ENCODE data around the gene RNF25. TPM values are rescaled to one million over a fixed set of nuclear protein-coding genes. Genes with fewer than 3 reads are reported as not detected.

Gene RNF25
- total RNA-seq, 1 experiment from 2014 or later = 32.1 TPM

DNA sequence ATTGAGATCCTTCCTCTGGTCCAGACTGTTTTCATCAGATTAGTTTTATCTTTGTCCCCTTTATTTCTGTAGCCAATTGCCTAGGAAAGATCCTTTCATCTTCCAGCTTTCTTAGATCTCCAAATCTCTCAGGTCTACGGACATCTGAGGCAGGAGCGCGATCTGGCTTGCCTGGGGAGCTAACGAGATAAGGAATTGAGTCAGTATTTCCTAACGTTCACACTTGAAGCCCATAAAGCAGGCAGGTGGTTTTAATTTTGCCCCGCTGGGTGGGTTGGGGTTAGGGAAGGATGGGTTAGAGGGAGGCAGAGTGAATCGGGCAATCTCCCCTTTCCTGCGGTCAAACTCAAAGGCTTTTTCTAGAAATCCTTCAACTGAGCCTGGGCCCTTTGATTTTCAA, 38.1 kb upstream of the RNF25 start:
- intact Hi-C loops (cut with micrococcal nuclease; ENCODE audit: unreplicated experiment) = loop anchor here (5.0 kb wide), 1 partner anchor 137 kb away; no protein-coding TSS in a partner anchor
- Mint-ChIP-seq H3K27ac (ENCODE audit: unreplicated experiment) (no peak overlapping the region), H3K4me3 (ENCODE audit: low read depth, unreplicated experiment) (peak overlapping the region; percentile 79), H3K27me3 (ENCODE audit: unreplicated experiment) (no peaks in the 10 kb centered on the region), H3K9me3 (ENCODE audit: low read depth, unreplicated experiment) (no peaks in the 10 kb centered on the region), H3K36me3 (ENCODE audit: insufficient read depth, unreplicated experiment) (peaks cover 21% of the 10 kb centered on the region), H3K4me1 (ENCODE audit: low read depth, unreplicated experiment) (peaks cover 20% of the 10 kb centered on the region)
- no TSS peak for BruUV-seq (replicated peaks)
- TF ChIP-seq, protein P1, sequence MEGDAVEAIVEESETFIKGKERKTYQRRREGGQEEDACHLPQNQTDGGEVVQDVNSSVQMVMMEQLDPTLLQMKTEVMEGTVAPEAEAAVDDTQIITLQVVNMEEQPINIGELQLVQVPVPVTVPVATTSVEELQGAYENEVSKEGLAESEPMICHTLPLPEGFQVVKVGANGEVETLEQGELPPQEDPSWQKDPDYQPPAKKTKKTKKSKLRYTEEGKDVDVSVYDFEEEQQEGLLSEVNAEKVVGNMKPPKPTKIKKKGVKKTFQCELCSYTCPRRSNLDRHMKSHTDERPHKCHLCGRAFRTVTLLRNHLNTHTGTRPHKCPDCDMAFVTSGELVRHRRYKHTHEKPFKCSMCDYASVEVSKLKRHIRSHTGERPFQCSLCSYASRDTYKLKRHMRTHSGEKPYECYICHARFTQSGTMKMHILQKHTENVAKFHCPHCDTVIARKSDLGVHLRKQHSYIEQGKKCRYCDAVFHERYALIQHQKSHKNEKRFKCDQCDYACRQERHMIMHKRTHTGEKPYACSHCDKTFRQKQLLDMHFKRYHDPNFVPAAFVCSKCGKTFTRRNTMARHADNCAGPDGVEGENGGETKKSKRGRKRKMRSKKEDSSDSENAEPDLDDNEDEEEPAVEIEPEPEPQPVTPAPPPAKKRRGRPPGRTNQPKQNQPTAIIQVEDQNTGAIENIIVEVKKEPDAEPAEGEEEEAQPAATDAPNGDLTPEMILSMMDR (IDR thresholded peaks at IDR 0.05; ENCODE audit: unreplicated experiment) = no peak
- no peak for DNase-seq
- CTCF ChIA-PET = interaction anchor here (0.6 to 1.9 kb wide), 10 partner anchors 13 to 1026 kb away, joined by 3 to 15 read pairs (median 5); partner anchors contain the start of genes CYP27A1, RNF25, STK36 and ZNF142

DNA sequence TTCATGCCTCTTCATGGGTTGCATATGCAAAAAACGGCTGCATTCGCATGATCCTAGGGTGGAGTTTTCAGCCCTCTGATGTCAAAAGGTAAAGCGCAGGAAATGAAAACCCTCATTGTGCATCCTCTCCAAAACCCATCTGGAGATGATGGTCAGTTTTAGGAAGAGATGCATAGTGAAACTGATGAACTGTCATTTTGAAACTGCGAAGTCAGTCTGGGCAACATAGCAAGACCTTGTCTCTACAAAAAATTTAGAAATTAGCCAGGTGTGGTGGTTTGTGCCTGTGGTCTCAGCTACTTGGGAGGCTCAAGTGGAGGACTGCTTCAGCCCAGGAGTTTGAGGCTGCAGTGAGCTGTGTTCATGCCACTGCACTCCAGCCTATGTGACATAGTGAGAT, 36.3 kb upstream of the RNF25 start:
- no peak overlapping the region for H3K4me3 Mint-ChIP-seq (ENCODE audit: low read depth, unreplicated experiment)
- no peaks in the 10 kb centered on the region for H3K27me3 Mint-ChIP-seq (ENCODE audit: unreplicated experiment)
- no peak for DNase-seq
- CTCF ChIA-PET = interaction anchor here (0.6 to 0.7 kb wide), 4 partner anchors 36 to 435 kb away, joined by 4 to 6 read pairs (median 4); no protein-coding TSS in a partner anchor
- TF ChIP-seq, protein P1 (IDR thresholded peaks at IDR 0.05; ENCODE audit: unreplicated experiment) = no peak
- H3K27ac Mint-ChIP-seq (ENCODE audit: unreplicated experiment) = no peak overlapping the region
- no peaks in the 10 kb centered on the region for H3K9me3 Mint-ChIP-seq (ENCODE audit: low read depth, unreplicated experiment)
- peaks cover 8% of the 10 kb centered on the region for H3K4me1 Mint-ChIP-seq (ENCODE audit: low read depth, unreplicated experiment)
- intact Hi-C loops (cut with micrococcal nuclease; ENCODE audit: unreplicated experiment) = no loop called here
- H3K36me3 Mint-ChIP-seq (ENCODE audit: insufficient read depth, unreplicated experiment) = peaks cover 21% of the 10 kb centered on the region
- BruUV-seq (replicated peaks) = no TSS peak

DNA sequence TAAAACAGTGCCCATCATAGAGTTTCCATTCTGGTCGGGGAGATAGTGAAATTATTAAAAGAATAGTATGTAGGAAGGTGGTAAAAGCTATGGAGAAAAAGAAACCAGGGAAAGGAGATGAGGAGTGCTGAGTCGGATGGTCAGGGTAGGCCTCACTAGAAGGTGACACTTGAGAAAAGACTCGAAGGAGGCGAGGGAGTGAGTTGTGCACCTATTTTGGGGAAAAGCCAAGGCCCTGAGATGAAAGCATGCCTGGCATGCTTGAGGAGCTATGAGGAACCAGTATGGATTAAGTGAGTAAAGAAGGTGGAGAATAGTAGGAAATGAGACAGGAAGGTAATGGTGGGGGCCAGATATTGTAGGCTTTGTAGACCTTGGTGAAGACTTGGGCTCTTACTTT, 31.5 kb upstream of the RNF25 start:
- Mint-ChIP-seq H3K9me3 (ENCODE audit: low read depth, unreplicated experiment) (no peaks in the 10 kb centered on the region), H3K4me1 (ENCODE audit: low read depth, unreplicated experiment) (no peaks in the 10 kb centered on the region), H3K4me3 (ENCODE audit: low read depth, unreplicated experiment) (no peak overlapping the region), H3K36me3 (ENCODE audit: insufficient read depth, unreplicated experiment) (no peaks in the 10 kb centered on the region), H3K27ac (ENCODE audit: unreplicated experiment) (no peak overlapping the region), H3K27me3 (ENCODE audit: unreplicated experiment) (no peaks in the 10 kb centered on the region)
- intact Hi-C loops (cut with micrococcal nuclease; ENCODE audit: unreplicated experiment) = no loop called here
- TF ChIP-seq, protein P1 (IDR thresholded peaks at IDR 0.05; ENCODE audit: unreplicated experiment) = no peak
- no peak for DNase-seq
- CTCF ChIA-PET = no interaction called here
- BruUV-seq (replicated peaks) = no TSS peak

DNA sequence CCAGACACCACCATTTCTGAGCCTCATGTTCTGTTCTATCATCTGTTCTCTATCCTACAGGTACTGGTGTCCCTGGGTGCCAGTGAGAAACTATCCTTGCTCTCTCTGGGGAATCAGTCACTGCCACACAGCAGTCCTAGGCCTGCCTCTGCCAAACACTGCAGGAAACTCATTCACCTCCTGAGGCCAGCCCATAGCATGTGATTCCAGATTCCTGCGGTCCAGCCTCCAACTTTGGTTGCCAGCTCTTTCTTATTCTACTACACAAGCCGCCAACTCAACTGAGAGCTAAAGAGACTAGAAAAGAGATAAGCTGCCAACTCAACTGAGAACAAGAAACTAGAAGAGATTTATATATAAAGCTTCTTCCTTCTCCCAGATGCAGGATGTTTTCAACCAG, 30.0 kb upstream of the RNF25 start:
- no peaks in the 10 kb centered on the region for H3K9me3 Mint-ChIP-seq (ENCODE audit: low read depth, unreplicated experiment)
- H3K27me3 Mint-ChIP-seq (ENCODE audit: unreplicated experiment) = no peaks in the 10 kb centered on the region
- H3K27ac Mint-ChIP-seq (ENCODE audit: unreplicated experiment) = no peak overlapping the region
- CTCF ChIA-PET = no interaction called here
- H3K4me3 Mint-ChIP-seq (ENCODE audit: low read depth, unreplicated experiment) = no peak overlapping the region
- DNase-seq = no peak
- H3K4me1 Mint-ChIP-seq (ENCODE audit: low read depth, unreplicated experiment) = no peaks in the 10 kb centered on the region
- TF ChIP-seq, protein P1 (IDR thresholded peaks at IDR 0.05; ENCODE audit: unreplicated experiment) = no peak
- intact Hi-C loops (cut with micrococcal nuclease; ENCODE audit: unreplicated experiment) = no loop called here
- BruUV-seq (replicated peaks) = no TSS peak
- no peaks in the 10 kb centered on the region for H3K36me3 Mint-ChIP-seq (ENCODE audit: insufficient read depth, unreplicated experiment)
